RWPE2 (cell line): ENCODE measurements around the gene HPSE2.

Experiments used
- ATAC-seq: fragments of 200-7000 bp; cut with Tn5 transposase; 3 replicates; pipeline ENCODE4 v1.9.1; 2021; ENCODE audit warnings: low read depth
- DNase-seq: peaks from one replicate; pipeline ENCODE4 v3.0.0-alpha.2; 2020; ENCODE audit warnings: low spot score
- H3K27ac ChIP-seq: fragments of 450-650 bp; 2 replicates; pipeline ENCODE4 v1.5.1; 2017; ENCODE audit warnings: mild to moderate bottlenecking; ENCODE audit not compliant: poor library complexity, severe bottlenecking
- H3K27me3 ChIP-seq: fragments of 250-450 bp; sonication (Bioruptor Pico); 2 replicates; pipeline ENCODE4 v1.5.1; 2021; ENCODE audit warnings: mild to moderate bottlenecking, moderate library complexity; ENCODE audit not compliant: insufficient read depth, poor library complexity, severe bottlenecking
- H3K36me3 ChIP-seq: fragments of 250-450 bp; sonication (Bioruptor Pico); 2 replicates; pipeline ENCODE4 v1.5.1; 2020; ENCODE audit warnings: low read depth, mild to moderate bottlenecking, moderate library complexity
- H3K4me1 ChIP-seq: fragments of 250-450 bp; sonication (Bioruptor Pico); 2 replicates; pipeline ENCODE4 v1.5.1; 2021; ENCODE audit warnings: mild to moderate bottlenecking, moderate library complexity; ENCODE audit not compliant: insufficient read depth, poor library complexity, severe bottlenecking
- H3K4me3 ChIP-seq: fragments of 250-450 bp; sonication (Bioruptor Pico); 2 replicates; pipeline ENCODE4 v1.5.1; 2021; ENCODE audit warnings: mild to moderate bottlenecking, moderate library complexity; ENCODE audit not compliant: severe bottlenecking
- H3K9me3 ChIP-seq: fragments of 250-450 bp; sonication (Bioruptor Pico); 2 replicates; pipeline ENCODE4 v1.5.1; 2021; ENCODE audit warnings: mild to moderate bottlenecking, moderate library complexity; ENCODE audit not compliant: severe bottlenecking
- TF ChIP-seq, protein P1 (sequence below): fragments of 450-650 bp; IDR thresholded peaks from one replicate; pipeline ENCODE4 v1.5.1; 2017; ENCODE audit warnings: mild to moderate bottlenecking, moderate library complexity; ENCODE audit not compliant: poor library complexity, severe bottlenecking

Gene HPSE2

DNA sequence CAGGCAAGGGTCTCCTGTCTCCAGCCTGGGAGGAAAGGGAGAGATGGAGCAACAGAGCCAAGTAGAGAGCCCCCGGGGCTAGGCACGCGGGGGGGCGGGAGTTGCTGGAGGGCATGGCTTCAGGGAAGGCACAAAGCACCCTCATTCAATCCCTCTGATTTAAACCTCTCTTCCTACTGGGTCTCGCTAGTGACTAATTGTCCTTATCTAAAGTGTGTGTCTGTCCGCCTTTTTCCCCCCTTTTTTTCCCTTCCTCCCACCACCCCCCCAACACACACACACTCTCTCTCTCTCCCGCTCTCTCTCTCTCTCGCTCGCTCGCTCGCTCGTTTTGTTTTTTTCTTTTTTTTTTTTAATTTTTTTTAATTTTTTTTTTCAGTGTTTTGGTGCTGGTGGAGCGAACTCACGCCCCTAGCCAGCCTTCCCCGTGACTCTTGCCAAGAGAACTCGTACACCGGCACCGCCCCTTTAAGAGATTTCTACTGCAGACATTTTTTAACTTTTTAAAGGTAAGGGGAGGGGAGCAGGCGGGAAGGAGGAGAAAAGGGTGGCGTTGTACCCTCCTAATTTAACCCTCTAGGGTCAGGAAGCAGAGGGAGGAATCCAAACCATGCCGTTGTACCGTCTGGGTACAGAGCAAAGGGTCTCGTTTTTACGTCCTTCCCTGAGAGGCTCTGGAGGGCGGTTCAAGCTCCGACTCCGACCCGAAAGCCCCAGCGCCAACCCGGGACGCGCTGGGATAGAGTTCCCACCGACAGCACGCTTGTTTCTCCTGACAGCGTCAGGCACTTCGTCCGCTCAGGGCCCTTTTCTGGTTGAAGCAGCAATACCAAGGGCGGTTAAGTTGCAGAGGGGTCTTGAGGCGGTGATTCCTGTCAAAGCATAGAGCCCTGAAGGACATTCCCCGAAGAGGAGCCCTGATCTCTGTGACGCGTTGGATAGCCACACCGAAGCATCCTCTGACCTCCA, at the start of gene HPSE2:
Gene HPSE2 (minus strand): TSS at position 195 of the 969 bp plus-strand sequence.
- no peak within 1 kb of the TSS for H3K4me3 ChIP-seq
- no peak for DNase-seq
- TF ChIP-seq, protein P1, sequence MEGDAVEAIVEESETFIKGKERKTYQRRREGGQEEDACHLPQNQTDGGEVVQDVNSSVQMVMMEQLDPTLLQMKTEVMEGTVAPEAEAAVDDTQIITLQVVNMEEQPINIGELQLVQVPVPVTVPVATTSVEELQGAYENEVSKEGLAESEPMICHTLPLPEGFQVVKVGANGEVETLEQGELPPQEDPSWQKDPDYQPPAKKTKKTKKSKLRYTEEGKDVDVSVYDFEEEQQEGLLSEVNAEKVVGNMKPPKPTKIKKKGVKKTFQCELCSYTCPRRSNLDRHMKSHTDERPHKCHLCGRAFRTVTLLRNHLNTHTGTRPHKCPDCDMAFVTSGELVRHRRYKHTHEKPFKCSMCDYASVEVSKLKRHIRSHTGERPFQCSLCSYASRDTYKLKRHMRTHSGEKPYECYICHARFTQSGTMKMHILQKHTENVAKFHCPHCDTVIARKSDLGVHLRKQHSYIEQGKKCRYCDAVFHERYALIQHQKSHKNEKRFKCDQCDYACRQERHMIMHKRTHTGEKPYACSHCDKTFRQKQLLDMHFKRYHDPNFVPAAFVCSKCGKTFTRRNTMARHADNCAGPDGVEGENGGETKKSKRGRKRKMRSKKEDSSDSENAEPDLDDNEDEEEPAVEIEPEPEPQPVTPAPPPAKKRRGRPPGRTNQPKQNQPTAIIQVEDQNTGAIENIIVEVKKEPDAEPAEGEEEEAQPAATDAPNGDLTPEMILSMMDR: no peak
- H3K36me3 ChIP-seq: no peaks in the 10 kb centered on the region
- no peaks in the 10 kb centered on the region for H3K4me1 ChIP-seq
- H3K27ac ChIP-seq: no peak within 1 kb of the TSS
- ATAC-seq: no peak
- H3K27me3 ChIP-seq: peaks cover 75% of the 10 kb centered on the region
- H3K9me3 ChIP-seq: no peaks in the 10 kb centered on the region

DNA sequence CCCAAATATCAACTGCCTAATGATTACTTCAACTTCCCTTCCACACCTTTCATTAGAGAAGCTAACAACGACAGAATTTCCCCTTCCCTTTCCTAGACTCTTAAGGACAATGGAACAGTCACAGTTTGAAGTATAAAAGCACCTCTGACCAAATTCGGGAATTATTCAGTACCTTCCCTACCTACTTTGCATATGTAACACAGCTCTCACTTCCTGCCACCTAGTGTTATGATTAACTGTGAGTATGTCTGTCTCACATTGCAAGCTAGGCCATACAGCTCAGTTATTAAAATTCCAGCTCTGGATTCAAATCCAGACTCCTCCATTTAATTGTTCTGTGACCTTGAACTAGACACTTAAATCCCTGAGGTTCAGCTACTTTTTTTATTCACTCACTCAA, 44.8 kb upstream of the HPSE2 start:
- no peaks in the 10 kb centered on the region for H3K4me1 ChIP-seq
- no peaks in the 10 kb centered on the region for H3K27me3 ChIP-seq
- ATAC-seq (peak; percentile 40; the same call in 1 of the 3 replicates), DNase-seq (no peak)
- no peaks in the 10 kb centered on the region for H3K36me3 ChIP-seq
- no peak overlapping the region for H3K27ac ChIP-seq
- no peaks in the 10 kb centered on the region for H3K9me3 ChIP-seq
- H3K4me3 ChIP-seq: no peak overlapping the region
- TF ChIP-seq, protein P1: no peak

DNA sequence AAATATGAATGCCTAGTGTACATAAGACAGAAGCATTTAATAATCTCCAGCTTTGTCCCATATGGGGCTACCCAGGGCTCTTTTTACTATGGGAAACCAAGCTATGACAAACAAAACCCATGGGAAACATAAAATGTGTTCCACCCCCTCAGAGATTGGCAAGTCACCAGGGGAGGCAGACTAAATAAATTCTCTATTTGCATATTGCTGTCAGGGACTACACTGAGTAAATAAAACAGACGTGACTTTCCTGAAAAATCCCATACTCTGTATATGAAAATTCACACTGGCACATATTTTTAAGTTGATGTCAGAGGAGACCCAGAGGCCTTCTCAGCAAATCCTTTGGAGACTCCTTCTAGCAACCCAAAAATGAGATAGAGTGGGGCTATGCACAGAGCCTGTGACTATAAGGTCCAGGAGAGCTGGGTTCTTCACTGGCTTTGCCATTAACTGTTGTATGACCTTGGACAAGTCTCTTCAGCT, 44.0 kb upstream of the HPSE2 start:
- H3K27ac ChIP-seq: no peak overlapping the region
- H3K4me3 ChIP-seq: no peak overlapping the region
- peak; percentile 54 for ATAC-seq
- no peak for DNase-seq
- no peaks in the 10 kb centered on the region for H3K27me3 ChIP-seq
- no peaks in the 10 kb centered on the region for H3K36me3 ChIP-seq
- no peaks in the 10 kb centered on the region for H3K4me1 ChIP-seq
- TF ChIP-seq, protein P1: no peak
- no peaks in the 10 kb centered on the region for H3K9me3 ChIP-seq

DNA sequence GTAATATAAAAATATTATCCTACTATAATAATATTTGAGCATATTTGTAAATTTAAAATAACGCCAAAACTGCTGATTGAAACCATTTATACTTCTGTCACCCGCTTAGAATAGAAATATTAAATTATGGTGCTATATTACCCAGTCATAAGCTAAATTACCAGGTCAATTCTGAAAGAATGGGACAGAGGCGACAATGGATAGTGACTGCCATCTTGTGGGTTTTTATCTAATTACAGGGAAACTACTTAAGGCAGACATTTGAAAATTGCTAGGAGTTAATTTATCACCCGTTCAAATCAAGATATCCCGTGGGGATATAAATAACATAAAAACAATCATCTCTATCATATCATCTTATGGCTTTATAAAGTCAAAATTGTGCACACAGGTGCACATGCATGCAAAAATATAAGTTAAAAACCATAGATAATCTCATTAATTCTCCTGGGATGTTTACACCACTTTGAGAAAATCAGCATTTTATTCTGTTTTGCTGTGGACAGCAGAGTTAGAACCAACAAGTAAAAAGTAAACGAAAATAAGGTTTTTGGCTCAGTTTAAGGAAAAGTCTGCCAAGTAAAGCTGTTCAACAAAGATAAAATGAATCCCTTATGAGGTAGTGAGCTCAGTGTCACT, 41.3 kb upstream of the HPSE2 start:
- H3K4me3 ChIP-seq: no peak overlapping the region
- no peak for DNase-seq
- H3K9me3 ChIP-seq: no peaks in the 10 kb centered on the region
- H3K4me1 ChIP-seq: no peaks in the 10 kb centered on the region
- H3K27ac ChIP-seq: no peak overlapping the region
- no peaks in the 10 kb centered on the region for H3K27me3 ChIP-seq
- TF ChIP-seq, protein P1: peak; percentile 51
- no peaks in the 10 kb centered on the region for H3K36me3 ChIP-seq
- ATAC-seq: no peak
